ENCODE results near the gene OR4E2. TPM values are rescaled to one million over a fixed set of nuclear protein-coding genes. Genes with fewer than 3 reads are reported as not detected.
"Not testable (repeated sequence)": the region's sequence is repeated elsewhere in the genome, so short reads cannot be mapped to it uniquely, and the experiment has no call there.

OR4E2 gene
- total RNA-seq, 1 donor from 2014 or later = not detected

- DNase-seq (ENCODE audit: low spot score) = not testable (repeated sequence)
These were observed 44.0 kb downstream of the OR4E2 start for GRCh38 chr14:21697662-21698061.

GRCh38 chr14:21698538-21698937, 44.9 kb downstream of the OR4E2 start:
- DNase-seq (ENCODE audit: low spot score) = not testable (repeated sequence)

- no peak for DNase-seq (ENCODE audit: low spot score)
These were observed 45.9 kb downstream of the OR4E2 start for GRCh38 chr14:21699551-21699950.

GRCh38 chr14:21702316-21702715, 48.7 kb downstream of the OR4E2 start:
- no peak for DNase-seq (ENCODE audit: low spot score)

- DNase-seq (ENCODE audit: low spot score) = no peak
These were observed 50.0 kb downstream of the OR4E2 start for GRCh38 chr14:21703357-21704326.

- no peak for DNase-seq (ENCODE audit: low spot score)
These were observed 50.7 kb downstream of the OR4E2 start for GRCh38 chr14:21704338-21704737.

GRCh38 chr14:21711360-21711961, 57.8 kb downstream of the OR4E2 start:
- DNase-seq (ENCODE audit: low spot score) = no peak

GRCh38 chr14:21712036-21712435, 58.4 kb downstream of the OR4E2 start:
- DNase-seq (ENCODE audit: low spot score) = no peak

GRCh38 chr14:21714318-21714929, 60.8 kb downstream of the OR4E2 start:
- DNase-seq (ENCODE audit: low spot score) = no peak

Other genes with a start within 250 kb of the OR4E2 start
- 116 TPM for gene CHD8, start 197.7 kb upstream of the OR4E2 start, total RNA-seq
- 33.6 TPM for gene RAB2B, start 176.9 kb upstream of the OR4E2 start, total RNA-seq
- gene TOX4, start 176.6 kb upstream of the OR4E2 start, total RNA-seq = 77.7 TPM
- 63.3 TPM for gene METTL3, start 142.5 kb upstream of the OR4E2 start, total RNA-seq
- gene SALL2, start 127.5 kb upstream of the OR4E2 start, total RNA-seq = 12.8 TPM
- gene OR10G3, start 73.8 kb upstream of the OR4E2 start, total RNA-seq = not detected
- not detected for gene OR10G2, start 18.9 kb upstream of the OR4E2 start, total RNA-seq
- gene OR4E1, start 20.0 kb downstream of the OR4E2 start, total RNA-seq = not detected

Measured in ureter (tissue), 1 donor.